AG08395 (cell line): ENCODE measurements around the gene ZNF521.
A peak's percentile ranks its signal among the peaks of the same experiment; 100 is the strongest.

Source experiments
- DNase-seq: peaks from one replicate; pipeline ENCODE4 v3.0.0; 2012; ENCODE audit warnings: mixed read lengths, low spot score

ZNF521 gene

GRCh38 chr18:25075783-25076182, 276.2 kb downstream of the ZNF521 start:
- peak; percentile 55 for DNase-seq

- DNase-seq: no peak
Observed at GRCh38 chr18:25075331-25075730, 276.6 kb downstream of the ZNF521 start.

DNA sequence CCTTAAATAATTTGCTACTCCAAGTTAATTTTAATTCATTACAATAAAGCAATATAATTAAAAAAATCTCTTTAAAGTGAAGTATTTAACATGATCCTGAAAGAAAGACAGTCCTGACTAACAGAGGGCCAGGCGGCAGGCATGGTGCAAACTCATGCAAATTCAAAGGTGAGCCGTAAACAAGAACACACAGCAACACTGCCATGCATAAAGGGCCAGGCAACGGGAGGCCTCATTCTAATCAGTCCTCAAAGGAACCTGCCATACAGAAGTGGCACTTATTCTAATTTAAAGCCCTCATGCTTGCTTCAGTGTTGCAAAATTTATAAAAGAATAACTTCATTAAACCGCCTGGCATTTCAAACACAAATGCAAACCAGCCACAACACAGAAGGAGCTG, 277.0 kb downstream of the ZNF521 start:
- DNase-seq: no peak

DNA sequence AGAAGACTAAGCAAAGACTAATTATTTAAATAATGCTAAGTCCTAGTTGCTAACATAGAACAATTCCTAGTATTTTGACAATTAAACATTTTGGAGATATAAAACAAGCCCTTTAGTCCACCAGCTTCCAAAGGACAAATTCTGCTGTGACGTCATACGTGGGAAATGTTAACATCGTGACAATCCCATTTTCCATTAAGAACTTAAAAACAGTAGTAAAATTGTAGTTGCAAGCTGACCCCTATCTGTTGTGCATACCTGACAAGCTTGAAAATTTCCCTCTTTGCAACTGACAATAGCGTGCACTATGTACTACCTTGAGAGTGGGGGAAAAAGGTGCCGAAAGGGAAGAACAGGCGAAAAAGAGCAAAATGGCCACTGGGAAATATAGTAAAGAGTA, 279.8 kb downstream of the ZNF521 start:
- DNase-seq: no peak

- DNase-seq: peak; percentile 20
Observed at GRCh38 chr18:25067275-25068025, 284.5 kb downstream of the ZNF521 start.

DNA sequence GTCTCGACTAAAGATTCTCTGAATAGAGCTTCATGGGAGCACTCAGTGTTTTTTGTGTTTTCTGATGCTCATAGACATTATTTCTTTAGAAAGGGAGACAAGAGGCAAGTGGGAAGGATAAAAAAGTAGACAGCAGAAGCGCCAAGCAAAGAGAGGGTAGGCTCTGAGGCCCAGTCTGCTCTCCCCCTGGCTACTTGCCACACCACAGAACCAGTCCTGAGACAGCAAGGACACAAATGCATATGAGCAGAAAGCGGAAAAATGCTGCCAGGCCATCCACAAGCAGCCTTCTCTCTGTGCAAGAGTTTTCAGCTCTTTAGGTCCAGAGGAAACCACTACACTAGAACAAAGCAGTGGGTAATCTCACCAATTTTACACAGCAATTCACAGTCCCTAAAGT, 285.4 kb downstream of the ZNF521 start:
- peak; percentile 15 for DNase-seq

DNA sequence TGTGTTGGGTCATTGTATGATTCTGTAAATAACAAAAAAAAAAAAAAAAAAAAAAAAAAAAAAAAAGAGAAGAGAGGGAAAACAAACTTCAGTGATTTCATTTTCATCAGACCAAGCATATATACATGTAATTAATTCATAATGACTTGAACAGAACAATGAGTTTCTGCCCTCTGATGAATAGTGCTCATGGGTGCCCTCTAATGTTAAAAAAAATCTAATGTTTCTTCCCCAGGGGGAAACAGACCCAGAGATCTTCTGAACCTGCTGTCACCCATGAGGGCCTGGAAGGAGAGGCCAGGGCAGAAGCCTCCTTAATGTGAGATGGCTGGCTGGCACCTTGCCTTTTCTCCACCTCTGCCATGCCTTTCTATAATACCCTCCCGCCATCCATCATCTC, 289.2 kb downstream of the ZNF521 start:
- DNase-seq: no peak

DNA sequence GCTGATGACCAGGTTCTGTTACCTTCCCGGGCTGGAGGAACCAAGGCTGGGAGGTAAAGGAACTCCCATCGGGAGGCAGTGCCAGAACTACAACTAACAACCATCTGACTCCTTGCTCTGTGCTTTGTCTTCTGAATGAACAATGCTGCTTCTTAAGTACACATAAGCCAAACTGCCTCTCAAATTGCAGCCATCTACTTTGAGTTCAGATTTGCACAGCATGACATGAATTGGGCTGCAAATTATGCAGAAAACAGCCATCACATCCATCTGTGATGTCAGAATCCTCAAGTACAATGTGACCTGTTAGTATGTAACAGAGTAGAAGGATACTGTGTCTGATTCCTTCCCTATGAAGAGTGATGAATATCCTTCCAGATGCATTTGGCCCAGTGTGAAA, 290.6 kb downstream of the ZNF521 start:
- DNase-seq: no peak

- DNase-seq: no peak
Observed at GRCh38 chr18:25058521-25058920, 293.4 kb downstream of the ZNF521 start.

DNA sequence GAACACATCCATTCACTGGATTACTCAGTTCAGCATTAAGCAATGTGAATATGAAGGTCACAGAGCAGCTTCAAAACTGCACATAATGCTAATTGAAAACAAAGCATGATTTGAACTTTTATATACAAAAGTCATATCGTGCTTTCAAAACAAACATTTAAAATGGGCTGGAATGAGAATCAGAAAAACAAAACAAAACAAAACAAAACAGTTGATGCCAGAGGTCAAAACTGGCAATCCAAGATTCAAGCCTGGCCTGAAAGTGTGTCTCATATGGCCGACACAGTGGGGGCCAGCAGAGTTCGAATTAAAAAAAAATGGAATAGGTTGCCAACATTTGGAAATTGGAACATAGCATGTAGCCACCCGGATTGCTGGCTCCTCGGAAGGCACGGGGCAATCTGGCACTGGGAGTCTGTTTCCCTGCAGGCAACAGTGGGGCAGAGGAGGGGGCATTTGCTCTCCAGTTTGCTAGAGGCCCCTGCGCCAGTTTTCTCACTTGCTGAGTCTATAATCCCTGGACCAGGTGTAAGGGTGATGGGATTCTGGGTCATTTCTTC, 294.4 kb downstream of the ZNF521 start:
- DNase-seq: no peak

DNA sequence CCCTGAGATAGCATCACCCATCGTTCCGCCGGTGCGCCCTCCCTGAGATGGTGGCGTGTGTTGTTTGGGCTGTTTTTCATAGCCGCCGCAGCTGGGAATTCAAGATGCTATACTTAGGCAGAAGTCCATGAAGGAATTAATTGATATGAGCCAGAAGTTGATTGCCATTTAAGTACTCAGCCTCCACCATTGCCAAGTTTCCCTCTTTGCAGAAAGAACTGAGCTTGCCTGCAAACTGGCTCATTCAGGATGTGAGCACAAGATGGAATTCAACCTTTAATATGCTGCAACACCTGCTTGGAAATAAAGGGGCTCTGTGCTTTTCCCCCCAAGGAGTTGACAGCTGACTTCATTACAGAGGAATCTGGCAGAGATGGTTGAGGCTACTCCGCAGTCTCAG, 295.5 kb downstream of the ZNF521 start:
- DNase-seq: no peak

- peak; percentile 27 for DNase-seq
Observed at GRCh38 chr18:25055076-25055475, 296.9 kb downstream of the ZNF521 start.

DNA sequence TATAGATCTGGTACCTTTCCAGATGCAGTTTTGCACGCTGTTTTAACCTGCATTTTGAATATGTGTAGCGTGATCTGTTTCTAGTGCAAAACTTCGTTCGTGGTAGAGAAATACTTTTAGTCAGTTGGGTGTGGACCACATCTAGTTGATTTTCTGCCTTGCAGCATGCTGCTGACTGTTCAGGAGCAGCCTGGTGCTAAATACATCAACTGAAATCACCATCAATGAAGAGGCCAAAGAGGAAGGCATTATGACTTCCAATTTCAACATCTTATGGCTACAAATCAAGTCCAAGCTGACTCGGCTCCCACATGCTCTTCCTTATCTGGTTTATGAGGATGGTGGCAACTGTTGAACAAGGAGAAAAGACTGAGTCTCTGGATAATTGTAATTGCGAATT, 298.5 kb downstream of the ZNF521 start:
- no peak for DNase-seq

GRCh38 chr18:25052511-25052921, 299.4 kb downstream of the ZNF521 start:
- DNase-seq: no peak

GRCh38 chr18:25050605-25051004, 301.4 kb downstream of the ZNF521 start:
- DNase-seq: no peak

DNA sequence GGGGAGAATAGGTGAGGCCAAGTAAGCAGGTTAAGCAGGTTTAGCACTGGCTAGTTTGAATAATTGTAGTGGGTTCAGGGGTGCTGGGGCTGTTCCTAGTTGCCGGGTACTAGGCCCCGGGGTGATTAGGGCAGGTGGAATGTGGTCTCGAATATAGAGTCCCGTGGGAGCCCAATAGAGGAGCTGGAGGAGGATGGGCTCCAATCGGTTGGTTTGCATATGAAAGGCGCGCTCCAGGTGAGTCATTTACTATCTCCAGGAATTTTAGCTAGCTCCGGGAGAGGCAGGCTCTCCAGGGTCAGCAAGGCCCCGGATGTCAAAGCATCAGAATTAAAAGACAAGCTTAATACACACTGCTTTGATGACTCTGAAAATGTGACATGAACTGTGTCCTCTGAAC, 304.0 kb downstream of the ZNF521 start:
- no peak for DNase-seq

DNA sequence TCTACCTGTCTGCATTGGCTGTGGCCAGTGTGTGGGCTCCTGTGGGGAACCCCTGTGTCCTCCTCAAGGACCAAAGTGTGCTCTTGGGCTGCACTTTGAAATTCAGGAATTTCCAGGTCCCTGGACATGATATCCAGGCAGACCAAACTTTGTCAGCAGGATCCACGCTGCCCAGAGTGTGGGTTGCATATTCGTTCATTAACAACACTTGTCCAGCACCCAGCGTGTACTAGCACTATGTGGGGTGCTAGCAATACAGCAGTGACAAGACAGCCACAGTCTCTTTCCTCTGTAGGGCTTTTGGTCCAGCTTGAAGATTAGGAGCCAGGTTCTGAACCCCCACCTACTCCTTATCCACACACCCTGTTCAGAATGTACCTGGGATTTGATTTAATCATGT, 304.5 kb downstream of the ZNF521 start:
- no peak for DNase-seq

DNA sequence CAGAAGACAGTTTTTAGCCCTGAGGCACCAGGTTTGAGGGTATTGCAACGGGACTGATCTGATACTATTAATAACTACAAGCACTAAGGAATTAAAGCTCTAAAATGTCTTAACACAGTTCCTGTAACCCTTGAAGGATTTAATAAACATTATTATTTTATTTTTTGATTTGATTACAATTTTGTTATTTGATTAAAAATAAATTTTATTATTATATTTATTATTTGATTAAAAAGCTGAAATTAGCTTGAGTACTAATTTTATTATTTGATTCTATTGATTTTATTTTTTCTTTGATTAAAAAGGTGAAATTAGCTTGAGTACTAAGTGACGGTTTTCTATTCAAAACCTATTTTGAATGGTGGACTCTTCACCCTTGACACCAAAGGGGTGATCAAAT, 307.3 kb downstream of the ZNF521 start:
- DNase-seq: no peak

DNA sequence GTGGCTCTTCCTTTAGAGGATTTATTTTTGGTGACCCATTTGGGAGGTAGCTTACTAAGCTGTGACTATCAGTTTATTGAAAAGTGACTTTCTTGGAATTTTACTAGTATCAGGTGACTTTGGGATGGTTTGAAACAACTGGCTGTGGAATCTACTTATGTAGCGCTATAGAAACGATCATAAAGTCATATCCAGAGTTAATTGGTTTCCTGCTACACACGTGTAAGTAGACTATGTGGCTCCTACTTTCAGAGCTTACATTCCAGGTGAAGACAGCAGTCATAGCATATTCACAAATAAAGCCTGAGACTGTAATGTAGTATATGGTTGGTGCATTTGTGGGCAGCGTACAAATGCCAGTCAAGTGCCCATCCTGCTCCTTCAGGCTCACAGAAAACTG, 308.9 kb downstream of the ZNF521 start:
- DNase-seq: no peak

DNA sequence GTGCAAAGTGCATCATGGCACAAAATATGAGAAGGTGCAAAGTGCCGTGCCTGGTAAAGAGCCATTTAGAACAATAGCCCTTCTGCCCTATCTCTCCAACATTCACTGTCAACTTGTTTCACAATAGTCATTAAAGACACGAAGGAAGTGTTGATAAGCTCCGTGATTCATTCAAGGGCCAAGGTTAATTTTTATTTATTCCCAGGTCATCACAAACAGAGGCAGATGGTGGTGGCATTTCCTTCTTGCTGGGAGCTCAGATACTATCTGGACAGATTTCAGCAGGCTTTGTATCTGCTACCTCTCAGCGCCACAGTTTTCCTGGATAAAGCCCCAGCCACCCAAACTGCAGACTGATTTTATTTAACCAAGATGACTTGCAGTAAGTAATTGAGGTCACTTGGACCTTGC, 309.3 kb downstream of the ZNF521 start:
- DNase-seq: no peak

DNA sequence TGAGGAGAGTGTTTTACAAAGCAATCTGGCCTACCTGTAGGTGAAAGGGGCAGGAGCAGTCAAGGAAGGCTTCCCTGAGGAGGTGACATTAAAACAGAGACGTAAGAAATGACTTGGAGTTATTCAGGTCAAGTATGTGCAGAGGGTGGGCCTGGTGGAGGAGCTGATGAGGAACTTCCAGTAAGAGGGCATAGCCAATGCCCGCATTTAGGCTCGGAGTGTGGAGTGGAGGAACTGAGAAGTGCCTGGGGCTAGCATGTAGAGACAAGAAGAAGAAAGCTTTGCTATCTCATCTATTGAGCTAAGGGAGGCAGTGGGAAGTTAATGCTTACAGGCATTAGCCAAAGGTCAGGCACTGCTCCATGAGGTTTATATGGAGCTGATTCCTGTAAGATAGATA, 312.2 kb downstream of the ZNF521 start:
- DNase-seq: no peak

- DNase-seq: no peak
Observed at GRCh38 chr18:25038261-25038660, 313.7 kb downstream of the ZNF521 start.

DNA sequence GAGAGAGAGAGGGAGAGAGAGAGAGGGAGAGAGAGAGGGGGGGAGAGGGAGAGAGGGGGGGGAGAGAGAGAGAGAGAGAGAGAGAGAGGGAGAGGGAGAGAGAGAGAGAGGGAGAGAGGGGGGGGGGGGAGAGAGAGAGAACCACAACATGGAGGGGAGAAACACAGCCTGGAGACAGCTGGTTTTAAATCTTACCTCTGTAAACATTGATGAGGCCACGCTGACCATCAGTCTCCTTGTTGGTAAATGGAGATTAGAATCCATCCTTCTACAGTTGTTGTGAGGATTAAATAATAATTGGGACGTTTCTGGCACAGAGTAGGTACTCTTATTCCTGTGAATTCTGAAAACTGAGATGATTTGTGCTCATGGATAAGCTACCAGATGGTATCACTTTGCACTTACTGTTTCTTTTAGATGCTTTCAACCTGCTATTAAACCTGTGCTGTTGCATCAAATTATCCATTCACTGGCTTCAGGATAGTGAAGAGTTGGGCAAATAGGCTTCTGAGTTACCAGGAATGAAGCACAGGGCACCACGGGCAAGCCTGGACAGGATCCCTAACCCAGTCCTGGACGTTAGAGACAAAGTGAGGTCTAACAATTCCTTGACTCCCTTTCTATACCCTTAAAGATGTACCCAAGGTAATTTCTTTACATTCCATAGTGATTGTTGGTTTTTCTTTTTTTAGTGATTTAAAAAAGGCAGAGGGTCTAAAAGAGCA, 318.1 kb downstream of the ZNF521 start:
- DNase-seq: no peak
